Endothelial cell of umbilical vein (primary cell): ENCODE results near the gene MYRIP. TPM values are rescaled to one million over a fixed set of nuclear protein-coding genes. Genes with fewer than 3 reads are reported as not detected.

Experiments used
- BruUV-seq: library from RNA; stranded (reverse); fragments of 400-500 nt; replicated peaks from 2 replicates; lab custom pipeline; 2021; lab: Mats Ljungman, UMichigan
- CTCF ChIA-PET: fragments of 300-600, 350-600 bp; sonication (Branson Sonifier 250); formaldehyde crosslinking; loops from one replicate; lab custom pipeline; 2021; ENCODE audit warnings: antibody characterized with exemption, inconsistent platforms; lab: Charles Lee
- POLR2A ChIA-PET: fragments of 300-600, 350-600 bp; sonication (Branson Sonifier 250); formaldehyde crosslinking; loops from one replicate; lab custom pipeline; 2021; ENCODE audit warnings: antibody characterized with exemption, inconsistent platforms; lab: Charles Lee
- DNase-seq: peaks from one replicate; pipeline ENCODE4 v3.0.0-alpha.2; 2011; ENCODE audit warnings: low read depth, low spot score
- FAIRE-seq: peaks from 2 replicates; lab custom pipeline; 2011; peaks lifted over from hg19 to GRCh38; lab: Jason Lieb, UNC
- H2AFZ ChIP-seq: 2 replicates; pipeline ENCODE4 v1.6.0; 2012; ENCODE audit warnings: low read depth, low read length, control low read depth, inconsistent platforms
- H3K27ac ChIP-seq: 2 replicates; pipeline ENCODE4 v1.5.1; 2011; ENCODE audit warnings: low read depth, mild to moderate bottlenecking, control low read depth, low read length, moderate library complexity; ENCODE audit not compliant: insufficient read depth
- H3K27me3 ChIP-seq, 2 experiments: 2 replicates each; pipeline versions ENCODE4 v1.6.0 to v1.6.1; 2011; ENCODE audit warnings: low read length in 2 of 2, mixed read lengths in 1 of 2; ENCODE audit not compliant: control insufficient read depth in 2 of 2, insufficient read depth in 2 of 2
- H3K36me3 ChIP-seq, 2 experiments: 2 replicates in 1 of 2; 3 replicates in 1 of 2; pipeline ENCODE4 v1.5.1; 2011; ENCODE audit warnings: low read length in 2 of 2, mild to moderate bottlenecking in 1 of 2, moderate library complexity in 1 of 2; ENCODE audit not compliant: control insufficient read depth in 2 of 2, insufficient read depth in 2 of 2; ENCODE audit errors: extremely low read depth in 1 of 2
- H3K4me1 ChIP-seq: 3 replicates; pipeline ENCODE4 v1.5.1; 2011; ENCODE audit warnings: mild to moderate bottlenecking, low read length; ENCODE audit not compliant: control insufficient read depth, insufficient read depth; ENCODE audit errors: extremely low read depth
- H3K4me2 ChIP-seq: 2 replicates; pipeline ENCODE4 v1.6.1; 2011; ENCODE audit warnings: low read length, control low read depth, mixed read lengths; ENCODE audit not compliant: insufficient read depth
- H3K4me3 ChIP-seq, 3 experiments: fragments of 200-600 bp in 1 of 3; sonication (generic), shearing (Covaris generic) in 1 of 3; replicated peaks in 1 of 3; 2 replicates each; pipeline ENCODE4 v1.5.1; 2011 to 2016; ENCODE audit warnings: control low read depth in 3 of 3, low read length in 3 of 3, mild to moderate bottlenecking in 2 of 3, inconsistent platforms in 1 of 3, low read depth in 1 of 3, moderate library complexity in 1 of 3; ENCODE audit not compliant: insufficient read depth in 1 of 3
- H3K79me2 ChIP-seq: 2 replicates; pipeline ENCODE4 v1.6.0; 2012; ENCODE audit warnings: low read length, inconsistent platforms; ENCODE audit not compliant: control insufficient read depth, insufficient read depth
- H3K9ac ChIP-seq: replicated peaks from 2 replicates; pipeline ENCODE3; 2011; ENCODE audit warnings: low read length, control low read depth; ENCODE audit not compliant: insufficient read depth; ENCODE audit errors: extremely low read depth
- H3K9me1 ChIP-seq: replicated peaks from 3 replicates; pipeline ENCODE4 v1.6.0; 2011; ENCODE audit warnings: mild to moderate bottlenecking, low read length; ENCODE audit not compliant: control insufficient read depth, insufficient read depth; ENCODE audit errors: extremely low read depth
- H3K9me3 ChIP-seq: replicated peaks from 2 replicates; pipeline ENCODE4 v1.5.1; 2012; ENCODE audit warnings: low read length, inconsistent platforms; ENCODE audit not compliant: control insufficient read depth, insufficient read depth
- H4K20me1 ChIP-seq: replicated peaks from 2 replicates; pipeline ENCODE3; 2011; ENCODE audit warnings: mild to moderate bottlenecking, low read length; ENCODE audit not compliant: control insufficient read depth, insufficient read depth; ENCODE audit errors: extremely low read depth
- EZH2 ChIP-seq: IDR thresholded peaks from 2 replicates; pipeline ENCODE4 v1.6.1; 2012; ENCODE audit warnings: borderline replicate concordance, low read depth, mild to moderate bottlenecking, moderate library complexity, low read length, inconsistent platforms; ENCODE audit not compliant: severe bottlenecking
- FOS ChIP-seq: IDR thresholded peaks from 2 replicates; pipeline ENCODE4 v1.6.1; 2011; ENCODE audit warnings: mild to moderate bottlenecking, low read length, moderate library complexity, borderline replicate concordance; ENCODE audit not compliant: insufficient read depth
- GATA2 ChIP-seq: IDR thresholded peaks from 2 replicates; pipeline ENCODE4 v1.7.0; 2011; ENCODE audit warnings: low read depth, mild to moderate bottlenecking, moderate library complexity, mixed read lengths, low read length; ENCODE audit not compliant: insufficient read length, insufficient read depth
- JUN ChIP-seq: IDR thresholded peaks from 2 replicates; pipeline ENCODE4 v1.6.1; 2011; ENCODE audit warnings: borderline replicate concordance, low read depth; ENCODE audit not compliant: insufficient read length, insufficient read depth
- MYC ChIP-seq: IDR thresholded peaks from one replicate; pipeline ENCODE4 v1.6.1; 2011; ENCODE audit warnings: mild to moderate bottlenecking, low read depth, low read length
- POLR2A ChIP-seq: IDR thresholded peaks from 2 replicates; pipeline ENCODE4 v1.6.1; 2012; ENCODE audit warnings: low read depth, mild to moderate bottlenecking, control low read depth, low read length
- POLR2AphosphoS5 ChIP-seq: IDR thresholded peaks from 2 replicates; pipeline ENCODE4 v1.6.1; 2012; ENCODE audit warnings: low read depth, mild to moderate bottlenecking, control low read depth, low read length, moderate library complexity; ENCODE audit not compliant: insufficient read depth
- dilution Hi-C: fragments of 300-500 bp; cut with MboI; formaldehyde crosslinking; loops from one replicate; pipeline ENCODE4 v1.15.0; 2019; ENCODE audit warnings: low sequenced_read_pairs; ENCODE audit not compliant: extremely low pct_ligation_motif_present
- intact Hi-C: fragments of 100-400 bp; cut with micrococcal nuclease; formaldehyde crosslinking; loops from one replicate; pipeline ENCODE4 v1.10.0; 2022
- polyA plus RNA-seq, 4 experiments: library from polyadenylated mRNA; depleted of rRNA in 3 of 4; stranded (reverse) in 3 of 4; unstranded in 1 of 4; fragments of >200 nt; gene quantifications; 2 replicates each; pipeline versions ENCODE4 v1.2.1 to v1.2.3, GENCODE V29; 2011 to 2012; ENCODE audit warnings: missing spikeins in 1 of 4
- total RNA-seq: library from RNA; stranded (reverse); gene quantifications from 2 replicates; pipeline ENCODE4 v1.2.3, GENCODE V29; 2021
- TF ChIP-seq, protein P1 (sequence below): IDR thresholded peaks from 2 replicates; pipeline ENCODE4 v1.6.1; 2011; ENCODE audit not compliant: insufficient read depth, insufficient read length
- TF ChIP-seq, protein P2 (sequence below), 2 donors: IDR thresholded peaks; 1 replicate in 1 of 2; 2 replicates in 1 of 2; pipeline ENCODE4 v1.5.1; 2011; ENCODE audit warnings: low read length in 2 of 2, mild to moderate bottlenecking in 2 of 2, moderate library complexity in 2 of 2, control low read depth in 1 of 2, inconsistent platforms in 1 of 2, low read depth in 1 of 2; ENCODE audit not compliant: insufficient read depth in 1 of 2; ENCODE audit errors: extremely low read depth in 1 of 2

Gene MYRIP
- total and polyA plus RNA-seq, 2 donors (not counting 3 experiments of a cell fraction or from before 2014, with no cell fraction given) = 6.7 to 11.9 TPM

DNA sequence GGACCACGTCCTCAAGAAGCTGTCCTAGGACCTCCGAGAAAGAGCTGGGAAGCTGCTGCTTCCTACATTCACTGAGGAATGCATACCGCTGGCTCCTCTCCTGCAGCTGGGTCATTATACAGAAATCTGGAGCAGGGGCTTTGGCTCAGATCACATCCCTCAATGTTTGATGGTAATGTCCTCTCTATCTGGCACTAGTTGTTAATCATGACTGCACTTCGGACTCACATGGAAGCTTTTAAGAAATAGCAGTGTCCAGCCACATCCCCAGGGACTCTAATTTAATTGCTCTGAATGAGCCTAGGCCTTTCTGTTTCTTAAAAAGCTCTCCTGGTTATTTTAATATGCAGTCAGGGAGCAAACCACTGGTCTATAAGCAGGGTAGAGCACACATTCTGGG lies 25.7 kb upstream of the MYRIP start:
- no TSS peak for BruUV-seq
- TF ChIP-seq EZH2 (no peak), POLR2A (no peak), GATA2 (no peak), FOS (no peak), MYC (no peak), POLR2AphosphoS5 (no peak), JUN (no peak)
- TF ChIP-seq, protein P1, sequence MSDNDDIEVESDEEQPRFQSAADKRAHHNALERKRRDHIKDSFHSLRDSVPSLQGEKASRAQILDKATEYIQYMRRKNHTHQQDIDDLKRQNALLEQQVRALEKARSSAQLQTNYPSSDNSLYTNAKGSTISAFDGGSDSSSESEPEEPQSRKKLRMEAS = no peak
- TF ChIP-seq, protein P2, sequence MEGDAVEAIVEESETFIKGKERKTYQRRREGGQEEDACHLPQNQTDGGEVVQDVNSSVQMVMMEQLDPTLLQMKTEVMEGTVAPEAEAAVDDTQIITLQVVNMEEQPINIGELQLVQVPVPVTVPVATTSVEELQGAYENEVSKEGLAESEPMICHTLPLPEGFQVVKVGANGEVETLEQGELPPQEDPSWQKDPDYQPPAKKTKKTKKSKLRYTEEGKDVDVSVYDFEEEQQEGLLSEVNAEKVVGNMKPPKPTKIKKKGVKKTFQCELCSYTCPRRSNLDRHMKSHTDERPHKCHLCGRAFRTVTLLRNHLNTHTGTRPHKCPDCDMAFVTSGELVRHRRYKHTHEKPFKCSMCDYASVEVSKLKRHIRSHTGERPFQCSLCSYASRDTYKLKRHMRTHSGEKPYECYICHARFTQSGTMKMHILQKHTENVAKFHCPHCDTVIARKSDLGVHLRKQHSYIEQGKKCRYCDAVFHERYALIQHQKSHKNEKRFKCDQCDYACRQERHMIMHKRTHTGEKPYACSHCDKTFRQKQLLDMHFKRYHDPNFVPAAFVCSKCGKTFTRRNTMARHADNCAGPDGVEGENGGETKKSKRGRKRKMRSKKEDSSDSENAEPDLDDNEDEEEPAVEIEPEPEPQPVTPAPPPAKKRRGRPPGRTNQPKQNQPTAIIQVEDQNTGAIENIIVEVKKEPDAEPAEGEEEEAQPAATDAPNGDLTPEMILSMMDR (IDR thresholded peaks at IDR 0.05; ENCODE audit: extremely low read depth in 1 of 2, insufficient read depth in 1 of 2, low read depth in 1 of 2, low read length in 2 of 2) = no peak

More for the DNA sequence above, 25.7 kb upstream of the MYRIP start:
- no peaks in the 10 kb centered on the region for H3K9me3 ChIP-seq
- H3K9ac ChIP-seq = no peak overlapping the region
- dilution Hi-C loops = no loop called here
- FAIRE-seq (no peak), DNase-seq (no peak)
- no peak overlapping the region for H3K4me3 ChIP-seq
- no peak overlapping the region for H3K27ac ChIP-seq
- intact Hi-C loops = no loop called here
- no peaks in the 10 kb centered on the region for H3K79me2 ChIP-seq
- H3K36me3 ChIP-seq = no peaks in the 10 kb centered on the region
- H4K20me1 ChIP-seq = no peaks in the 10 kb centered on the region
- H3K4me1 ChIP-seq = no peaks in the 10 kb centered on the region
- H2AFZ ChIP-seq = no peak overlapping the region
- H3K9me1 ChIP-seq = no peaks in the 10 kb centered on the region
- H3K4me2 ChIP-seq = no peak overlapping the region
- ChIA-PET POLR2A (no interaction called here), CTCF (no interaction called here)
- no peaks in the 10 kb centered on the region for H3K27me3 ChIP-seq
